ENCODE measurements around the gene ASB15.

The ASB15 gene

DNA sequence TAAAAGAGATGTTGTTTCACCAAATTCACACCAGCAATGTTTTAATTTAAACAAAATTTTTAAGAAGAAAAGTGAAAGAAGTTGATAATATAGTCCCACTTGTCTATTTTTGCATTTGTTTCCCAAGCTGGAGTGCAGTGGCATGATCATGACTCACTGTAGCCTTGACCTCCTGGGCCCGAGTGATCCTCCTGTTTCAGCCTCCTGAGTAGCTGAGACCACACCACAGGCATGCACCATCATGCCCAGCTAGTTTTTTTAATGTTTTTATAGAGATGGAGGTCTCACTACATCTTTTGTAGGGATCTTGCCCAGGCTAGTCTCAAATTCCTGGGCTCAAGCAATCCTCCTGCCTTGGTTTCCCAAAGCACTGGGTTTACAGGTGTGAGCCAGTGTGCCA lies 29.9 kb upstream of the ASB15 start:
- H4K8ac ChIP-seq (ENCODE audit: low read depth, low read length): no peak overlapping the region
- no peak overlapping the region for H4K91ac ChIP-seq (ENCODE audit: low read depth, low read length)
- no CpG with 5 or more reads among the region's 1 CpG for WGBS (ENCODE audit: extremely low coverage, insufficient coverage, insufficient read length)
- H3K79me1 ChIP-seq (ENCODE audit: low read length): no peaks in the 10 kb centered on the region
- no peak overlapping the region for H3K14ac ChIP-seq (ENCODE audit: low read length)
- H3K27me3 ChIP-seq (ENCODE audit: insufficient read depth, low read length): no peaks in the 10 kb centered on the region
- H3K79me2 ChIP-seq (ENCODE audit: control insufficient read depth, insufficient read depth, low read length, poor library complexity): no peaks in the 10 kb centered on the region
- no peaks in the 10 kb centered on the region for H3K36me3 ChIP-seq (ENCODE audit: control insufficient read depth in 1 of 2, insufficient read depth in 2 of 2, low read length in 2 of 2)
- H4K12ac ChIP-seq (ENCODE audit: low read depth, low read length): no peak overlapping the region
- no peak overlapping the region for H2AK5ac ChIP-seq (ENCODE audit: low read length)
- no peak overlapping the region for H3K23ac ChIP-seq (ENCODE audit: low read length)
- no peak overlapping the region for H3K18ac ChIP-seq (ENCODE audit: low read length)
- H2BK5ac ChIP-seq (ENCODE audit: low read depth, low read length, poor library complexity): no peak overlapping the region
- H2BK12ac ChIP-seq (ENCODE audit: low read length): no peak overlapping the region
- no peak overlapping the region for H2AFZ ChIP-seq (ENCODE audit: insufficient read depth, low read length, poor library complexity)
- H3K27ac ChIP-seq (ENCODE audit: low read depth, low read length): no peak overlapping the region
- H3K9ac ChIP-seq (ENCODE audit: low read length): no peak overlapping the region
- DNase-seq: no peak
- no peak overlapping the region for H2BK120ac ChIP-seq (ENCODE audit: insufficient read depth, low read length, poor library complexity)
- no peak overlapping the region for H3K4me3 ChIP-seq (ENCODE audit: low read depth, low read length)
- H3K4me1 ChIP-seq (ENCODE audit: control insufficient read depth in 1 of 2, insufficient read depth in 2 of 2, low read length in 2 of 2): peaks cover 0 to 2% of the 10 kb centered on the region in 2 experiments
- no peak overlapping the region for H3K4me2 ChIP-seq (ENCODE audit: low read length)
- no peak overlapping the region for H3K4ac ChIP-seq (ENCODE audit: low read depth, low read length)
- H3K9me3 ChIP-seq (ENCODE audit: insufficient read depth, low read depth, low read length): no peaks in the 10 kb centered on the region

DNA sequence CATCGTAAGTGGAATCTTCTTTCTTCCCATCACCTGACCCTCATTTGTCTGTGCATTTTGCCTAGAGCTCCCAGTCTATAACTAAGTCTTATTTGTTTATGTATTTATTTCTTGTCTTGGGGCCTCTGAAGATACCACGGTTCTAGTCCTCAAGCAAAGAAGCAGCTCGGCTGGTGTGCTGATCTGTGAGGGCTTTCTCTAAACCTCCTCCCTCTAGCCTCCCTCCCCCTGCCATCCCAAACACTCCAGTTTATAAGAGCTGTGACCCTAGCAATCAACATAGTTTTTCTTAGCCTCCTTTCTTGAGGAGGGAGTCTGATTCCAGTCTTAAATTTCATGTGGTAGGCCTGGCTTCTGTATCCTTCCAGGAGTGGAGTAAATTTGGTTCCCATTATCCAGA lies 28.3 kb upstream of the ASB15 start:
- no peak overlapping the region for H3K4me2 ChIP-seq (ENCODE audit: low read length)
- H3K23ac ChIP-seq (ENCODE audit: low read length): no peak overlapping the region
- no peak overlapping the region for H3K4ac ChIP-seq (ENCODE audit: low read depth, low read length)
- H2AK5ac ChIP-seq (ENCODE audit: low read length): no peak overlapping the region
- no peak overlapping the region for H3K4me3 ChIP-seq (ENCODE audit: low read depth, low read length)
- H4K8ac ChIP-seq (ENCODE audit: low read depth, low read length): no peak overlapping the region
- H3K36me3 ChIP-seq (ENCODE audit: control insufficient read depth in 1 of 2, insufficient read depth in 2 of 2, low read length in 2 of 2): no peaks in the 10 kb centered on the region
- no peak overlapping the region for H4K12ac ChIP-seq (ENCODE audit: low read depth, low read length)
- H3K18ac ChIP-seq (ENCODE audit: low read length): no peak overlapping the region
- H3K79me1 ChIP-seq (ENCODE audit: low read length): no peaks in the 10 kb centered on the region
- H2AFZ ChIP-seq (ENCODE audit: insufficient read depth, low read length, poor library complexity): no peak overlapping the region
- DNase-seq: no peak
- H3K79me2 ChIP-seq (ENCODE audit: control insufficient read depth, insufficient read depth, low read length, poor library complexity): no peaks in the 10 kb centered on the region
- H2BK12ac ChIP-seq (ENCODE audit: low read length): no peak overlapping the region
- no peak overlapping the region for H2BK5ac ChIP-seq (ENCODE audit: low read depth, low read length, poor library complexity)
- no peak overlapping the region for H4K91ac ChIP-seq (ENCODE audit: low read depth, low read length)
- no peak overlapping the region for H3K9ac ChIP-seq (ENCODE audit: low read length)
- H3K27me3 ChIP-seq (ENCODE audit: insufficient read depth, low read length): no peaks in the 10 kb centered on the region
- no peak overlapping the region for H3K27ac ChIP-seq (ENCODE audit: low read depth, low read length)
- no peak overlapping the region for H3K14ac ChIP-seq (ENCODE audit: low read length)
- no peaks in the 10 kb centered on the region for H3K9me3 ChIP-seq (ENCODE audit: insufficient read depth, low read depth, low read length)
- H2BK120ac ChIP-seq (ENCODE audit: insufficient read depth, low read length, poor library complexity): no peak overlapping the region
- WGBS (ENCODE audit: extremely low coverage, insufficient coverage, insufficient read length): no CpG with 5 or more reads among the region's 3 CpGs
- peaks cover 0 to 2% of the 10 kb centered on the region in 2 experiments for H3K4me1 ChIP-seq (ENCODE audit: control insufficient read depth in 1 of 2, insufficient read depth in 2 of 2, low read length in 2 of 2)

DNA sequence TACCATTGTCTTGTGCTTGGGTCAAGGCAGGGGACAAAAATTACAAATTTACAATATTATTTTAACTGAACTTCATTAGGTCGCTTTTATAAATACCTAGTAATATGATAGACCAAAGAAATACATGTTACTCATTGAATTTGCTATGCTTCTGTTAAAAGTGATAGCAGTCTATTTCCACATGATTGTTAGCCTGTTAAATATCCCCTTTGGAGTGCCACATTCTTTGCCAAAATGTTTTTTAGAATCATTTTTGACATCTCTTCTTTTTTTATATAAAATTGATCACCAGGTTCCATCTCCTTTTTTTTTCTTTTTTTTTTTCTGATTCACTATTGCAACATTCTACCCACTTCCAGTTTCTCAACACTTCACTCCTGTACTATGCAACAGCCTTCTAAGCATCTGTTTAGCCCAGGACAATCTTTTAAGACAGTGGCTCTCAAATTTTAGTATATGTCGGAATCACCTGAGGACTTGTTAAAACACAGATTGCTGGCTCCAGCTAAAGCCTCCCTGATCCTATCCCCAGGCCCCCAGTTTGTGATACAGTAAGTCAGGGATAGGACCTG lies 27.6 kb upstream of the ASB15 start:
- no peaks in the 10 kb centered on the region for H3K79me1 ChIP-seq (ENCODE audit: low read length)
- no peaks in the 10 kb centered on the region for H3K36me3 ChIP-seq (ENCODE audit: control insufficient read depth in 1 of 2, insufficient read depth in 2 of 2, low read length in 2 of 2)
- no peak overlapping the region for H2BK120ac ChIP-seq (ENCODE audit: insufficient read depth, low read length, poor library complexity)
- no peaks in the 10 kb centered on the region for H3K27me3 ChIP-seq (ENCODE audit: insufficient read depth, low read length)
- H3K9ac ChIP-seq (ENCODE audit: low read length): no peak overlapping the region
- H2AFZ ChIP-seq (ENCODE audit: insufficient read depth, low read length, poor library complexity): no peak overlapping the region
- no peak overlapping the region for H4K91ac ChIP-seq (ENCODE audit: low read depth, low read length)
- peaks cover 0 to 2% of the 10 kb centered on the region in 2 experiments for H3K4me1 ChIP-seq (ENCODE audit: control insufficient read depth in 1 of 2, insufficient read depth in 2 of 2, low read length in 2 of 2)
- H3K79me2 ChIP-seq (ENCODE audit: control insufficient read depth, insufficient read depth, low read length, poor library complexity): no peaks in the 10 kb centered on the region
- H3K4me3 ChIP-seq (ENCODE audit: low read depth, low read length): no peak overlapping the region
- no peak overlapping the region for H3K27ac ChIP-seq (ENCODE audit: low read depth, low read length)
- no peak overlapping the region for H3K4ac ChIP-seq (ENCODE audit: low read depth, low read length)
- H4K8ac ChIP-seq (ENCODE audit: low read depth, low read length): no peak overlapping the region
- no peak overlapping the region for H2AK5ac ChIP-seq (ENCODE audit: low read length)
- DNase-seq: no peak
- no peak overlapping the region for H4K12ac ChIP-seq (ENCODE audit: low read depth, low read length)
- no peak overlapping the region for H2BK12ac ChIP-seq (ENCODE audit: low read length)
- H2BK5ac ChIP-seq (ENCODE audit: low read depth, low read length, poor library complexity): no peak overlapping the region
- no peak overlapping the region for H3K18ac ChIP-seq (ENCODE audit: low read length)
- no peaks in the 10 kb centered on the region for H3K9me3 ChIP-seq (ENCODE audit: insufficient read depth, low read depth, low read length)
- no CpG with 5 or more reads among the region's 2 CpGs for WGBS (ENCODE audit: extremely low coverage, insufficient coverage, insufficient read length)
- no peak overlapping the region for H3K14ac ChIP-seq (ENCODE audit: low read length)
- H3K23ac ChIP-seq (ENCODE audit: low read length): no peak overlapping the region
- no peak overlapping the region for H3K4me2 ChIP-seq (ENCODE audit: low read length)

DNA sequence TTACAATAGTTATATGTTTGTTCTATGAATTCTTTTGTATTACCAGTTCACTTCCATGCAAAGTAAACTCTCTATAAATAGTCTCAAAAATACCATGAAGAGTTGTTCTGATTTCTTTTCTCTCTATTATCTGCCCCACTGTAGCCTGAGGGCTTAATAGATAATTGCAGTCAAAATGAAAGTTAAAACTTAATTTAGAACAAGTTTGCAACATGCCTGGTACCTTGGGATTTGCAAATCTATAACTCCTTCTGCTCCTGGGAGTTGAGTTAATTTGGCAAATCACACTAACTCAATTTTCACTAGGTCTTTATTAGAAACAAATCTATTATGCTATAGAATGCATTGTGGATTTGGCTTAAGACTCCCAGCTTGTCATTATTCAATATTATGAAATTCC lies 22.2 kb upstream of the ASB15 start:
- no peaks in the 10 kb centered on the region for H3K9me3 ChIP-seq (ENCODE audit: insufficient read depth, low read depth, low read length)

More for the DNA sequence above, 22.2 kb upstream of the ASB15 start:
- H3K36me3 ChIP-seq (ENCODE audit: control insufficient read depth in 1 of 2, insufficient read depth in 2 of 2, low read length in 2 of 2): no peaks in the 10 kb centered on the region
- no peak overlapping the region for H4K91ac ChIP-seq (ENCODE audit: low read depth, low read length)
- H3K18ac ChIP-seq (ENCODE audit: low read length): no peak overlapping the region
- H3K79me1 ChIP-seq (ENCODE audit: low read length): no peaks in the 10 kb centered on the region
- no peak overlapping the region for H3K23ac ChIP-seq (ENCODE audit: low read length)
- H2BK5ac ChIP-seq (ENCODE audit: low read depth, low read length, poor library complexity): no peak overlapping the region
- H3K4me3 ChIP-seq (ENCODE audit: low read depth, low read length): no peak overlapping the region
- H2AFZ ChIP-seq (ENCODE audit: insufficient read depth, low read length, poor library complexity): no peak overlapping the region
- no peaks in the 10 kb centered on the region for H3K4me1 ChIP-seq (ENCODE audit: control insufficient read depth in 1 of 2, insufficient read depth in 2 of 2, low read length in 2 of 2)
- no peak overlapping the region for H3K4ac ChIP-seq (ENCODE audit: low read depth, low read length)
- no peak overlapping the region for H2BK120ac ChIP-seq (ENCODE audit: insufficient read depth, low read length, poor library complexity)
- no peaks in the 10 kb centered on the region for H3K27me3 ChIP-seq (ENCODE audit: insufficient read depth, low read length)
- H4K8ac ChIP-seq (ENCODE audit: low read depth, low read length): no peak overlapping the region
- H3K9ac ChIP-seq (ENCODE audit: low read length): no peak overlapping the region
- H3K79me2 ChIP-seq (ENCODE audit: control insufficient read depth, insufficient read depth, low read length, poor library complexity): no peaks in the 10 kb centered on the region
- H2AK5ac ChIP-seq (ENCODE audit: low read length): no peak overlapping the region
- no peak overlapping the region for H3K14ac ChIP-seq (ENCODE audit: low read length)
- H3K4me2 ChIP-seq (ENCODE audit: low read length): no peak overlapping the region
- H2BK12ac ChIP-seq (ENCODE audit: low read length): no peak overlapping the region
- no peak for DNase-seq
- H3K27ac ChIP-seq (ENCODE audit: low read depth, low read length): no peak overlapping the region
- H4K12ac ChIP-seq (ENCODE audit: low read depth, low read length): no peak overlapping the region

Measured in trophoblast cell (in vitro differentiated cells and primary cell).